TTC549 (cell line): ENCODE results near the gene FNDC5.

Source experiments
- FAIRE-seq: peaks from 2 replicates; lab custom pipeline; 2012; peaks lifted over from hg19 to GRCh38; lab: Jason Lieb, UNC

Gene FNDC5

GRCh38 chr1:32884032-32884372, 13.3 kb upstream of the FNDC5 start:
- FAIRE-seq: no peak

- FAIRE-seq: no peak
Measured at GRCh38 chr1:32883338-32884031, 12.8 kb upstream of the FNDC5 start.

GRCh38 chr1:32881871-32882850, 11.4 kb upstream of the FNDC5 start:
- no peak for FAIRE-seq

- FAIRE-seq: no peak
Measured at GRCh38 chr1:32881291-32881690, 10.6 kb upstream of the FNDC5 start.

- no peak for FAIRE-seq
Measured at GRCh38 chr1:32878637-32879041, 7.9 kb upstream of the FNDC5 start.

GRCh38 chr1:32878183-32878582, 7.5 kb upstream of the FNDC5 start:
- no peak for FAIRE-seq

GRCh38 chr1:32877211-32878110, 6.7 kb upstream of the FNDC5 start:
- FAIRE-seq: no peak

- FAIRE-seq: no peak
Measured at GRCh38 chr1:32876341-32877210, 5.9 kb upstream of the FNDC5 start.

- no peak for FAIRE-seq
Measured at GRCh38 chr1:32874860-32875752, 4.4 kb upstream of the FNDC5 start.

GRCh38 chr1:32873484-32873883, 2.8 kb upstream of the FNDC5 start:
- FAIRE-seq: no peak

- no peak for FAIRE-seq
Measured at GRCh38 chr1:32872192-32872460, 1.4 kb upstream of the FNDC5 start.

GRCh38 chr1:32871364-32872191, 866 bp upstream of the FNDC5 start:
- no peak for FAIRE-seq

GRCh38 chr1:32869923-32870614, 643 bp downstream of the FNDC5 start:
- no peak for FAIRE-seq

- FAIRE-seq: no peak
Measured at GRCh38 chr1:32868806-32869455, 1.8 kb downstream of the FNDC5 start.

GRCh38 chr1:32868085-32868484, 2.6 kb downstream of the FNDC5 start:
- FAIRE-seq: no peak

GRCh38 chr1:32867671-32868070, 3.0 kb downstream of the FNDC5 start:
- FAIRE-seq: no peak

GRCh38 chr1:32867151-32867550, 3.6 kb downstream of the FNDC5 start:
- FAIRE-seq: no peak

- FAIRE-seq: no peak
Measured at GRCh38 chr1:32865639-32866405, 4.9 kb downstream of the FNDC5 start.
